ENCODE results near the gene CFAP20. TPM values are rescaled to one million over a fixed set of nuclear protein-coding genes. Genes with fewer than 3 reads are reported as not detected.

The CFAP20 gene
- total RNA-seq, 1 experiment from 2014 or later: 59.7 TPM

- TF ChIP-seq ZNF274 (IDR thresholded peaks at IDR 0.05; ENCODE audit: low read depth, low read length) (no peak), POLR2AphosphoS5 (IDR thresholded peaks at IDR 0.05; ENCODE audit: low read depth, low read length) (no peak), ZBTB33 (IDR thresholded peaks at IDR 0.05; ENCODE audit: extremely low read depth, insufficient replicate concordance, low read length) (no peak), EZH2 (IDR thresholded peaks at IDR 0.05) (no peak), CBX3 (IDR thresholded peaks at IDR 0.05; ENCODE audit: low read depth) (no peak), MAX (IDR thresholded peaks at IDR 0.05) (no peak), RAD21 (IDR thresholded peaks at IDR 0.05; ENCODE audit: low read depth) (no peak)
- no TSS peak for BruUV-seq (replicated peaks)
- intact Hi-C loops (cut with micrococcal nuclease): loop anchor here (1.0 kb wide), 1 partner anchor 103 kb away; the partner anchor contains the start of gene MMP15
- ATAC-seq (peak; percentile 17), DNase-seq (ENCODE audit: low read depth, low spot score) (no peak)
- ChIA-PET POLR2A (interaction anchor here (0.8 to 1.4 kb wide), 4 partner anchors 12 to 104 kb away, joined by 3 to 13 read pairs (median 4); no protein-coding TSS in a partner anchor), RAD21 (ENCODE audit: low non-redundant PET in 1 of 2, low total read pairs in 2 of 2, uncharacterized antibody in 2 of 2, unreplicated experiment in 2 of 2) (interaction anchor here (0.9 to 1.4 kb wide), 2 partner anchors 104 kb away, joined by 3 read pairs; no protein-coding TSS in a partner anchor), CTCF (interaction anchor here (0.6 to 1.8 kb wide), 7 partner anchors 31 to 532 kb away, joined by 3 to 7 read pairs (median 3); no protein-coding TSS in a partner anchor)
- H3K36me3 ChIP-seq (ENCODE audit: control insufficient read depth in 1 of 2, insufficient read depth in 2 of 2, low read length in 2 of 2): no peaks in the 10 kb centered on the region
- peak overlapping the region; percentile 94 to 99 for H3K4me3 ChIP-seq (replicated peaks in 1 of 2; ENCODE audit: low read depth in 1 of 2, low read length in 2 of 2)
- peaks cover 54% of the 10 kb centered on the region for H3K79me2 ChIP-seq (ENCODE audit: insufficient read depth, low read length)
- peaks cover 18% of the 10 kb centered on the region; the same call in 1 of the 2 replicates for H4K20me1 ChIP-seq (ENCODE audit: insufficient read depth)
- H3K4me2 ChIP-seq (ENCODE audit: low read length): peak overlapping the region; percentile 95
- H2AFZ ChIP-seq (ENCODE audit: low read depth, low read length, poor library complexity, severe bottlenecking): no peak overlapping the region
- H3K27ac ChIP-seq (ENCODE audit: low read depth, low read length): peak overlapping the region; percentile 80
- no peaks in the 10 kb centered on the region for H3K9me3 ChIP-seq (ENCODE audit: control insufficient read depth in 1 of 2, insufficient read depth in 1 of 2, low read depth in 1 of 2, low read length in 2 of 2)
- H3K4me1 ChIP-seq (ENCODE audit: control insufficient read depth in 1 of 2, insufficient read depth in 2 of 2, low read length in 2 of 2): peaks cover 11 to 28% of the 10 kb centered on the region in 2 experiments; a peak in 3 of 4 replicates
- no peaks in the 10 kb centered on the region for H3K9me2 ChIP-seq (ENCODE audit: insufficient read depth)
- peak overlapping the region; percentile 98 for H3K9ac ChIP-seq (ENCODE audit: low read length)
- H3K27me3 ChIP-seq (ENCODE audit: insufficient read depth, low read length): no peaks in the 10 kb centered on the region
Measured at GRCh38 chr16:58128711-58129096, 477 bp downstream of the CFAP20 start.

Data from HCT116 (cell line).